GM20431 (cell line): ENCODE data around the gene CKM.

Experiments
- in situ Hi-C: fragments of 300-500 bp; cut with MseI, MboI; formaldehyde crosslinking; loops from one replicate; pipeline ENCODE4 v1.15.0; 2020; ENCODE audit warnings: low sequenced_read_pairs; ENCODE audit not compliant: unreplicated experiment

The CKM gene

GRCh38 chr19:45322744-45323281, at the start of gene CKM:
TSS of gene CKM (minus strand) at chr19:45322875. CDS start at chr19:45319713, 3,162 bp downstream.
- in situ Hi-C loops, result no loop called here

GRCh38 chr19:45370410-45371204, 47.9 kb upstream of the CKM start, which contains the start of gene ERCC2:
TSS of gene ERCC2 (minus strand) at chr19:45370573. CDS start at chr19:45370540, 33 bp downstream.
- in situ Hi-C loops, result no loop called here

- in situ Hi-C loops, result no loop called here
Observed at GRCh38 chr19:45368737-45369340, 46.2 kb upstream of the CKM start.

- in situ Hi-C loops, result no loop called here
Observed at GRCh38 chr19:45368127-45368526, 45.5 kb upstream of the CKM start.

GRCh38 chr19:45364696-45365095, 42.0 kb upstream of the CKM start:
- in situ Hi-C loops, result no loop called here

GRCh38 chr19:45363861-45364459, 41.3 kb upstream of the CKM start:
- in situ Hi-C loops, result no loop called here

GRCh38 chr19:45362291-45362690, 39.6 kb upstream of the CKM start:
- in situ Hi-C loops, result no loop called here

GRCh38 chr19:45361608-45362007, 38.9 kb upstream of the CKM start:
- in situ Hi-C loops, result no loop called here

GRCh38 chr19:45358213-45358792, 35.6 kb upstream of the CKM start:
- in situ Hi-C loops, result no loop called here

- in situ Hi-C loops, result no loop called here
Observed at GRCh38 chr19:45357445-45357783, 34.7 kb upstream of the CKM start.

- in situ Hi-C loops, result no loop called here
Observed at GRCh38 chr19:45356760-45357444, 34.2 kb upstream of the CKM start.

- in situ Hi-C loops, result no loop called here
Observed at GRCh38 chr19:45355910-45356309, 33.2 kb upstream of the CKM start.

- in situ Hi-C loops, result no loop called here
Observed at GRCh38 chr19:45355402-45355801, 32.7 kb upstream of the CKM start.

GRCh38 chr19:45354241-45354842, 31.7 kb upstream of the CKM start:
- in situ Hi-C loops, result no loop called here

- in situ Hi-C loops, result no loop called here
Observed at GRCh38 chr19:45352914-45353796, 30.5 kb upstream of the CKM start.

GRCh38 chr19:45352471-45352870, 29.8 kb upstream of the CKM start:
- in situ Hi-C loops, result no loop called here

- in situ Hi-C loops, result no loop called here
Observed at GRCh38 chr19:45352062-45352461, 29.4 kb upstream of the CKM start.

GRCh38 chr19:45351401-45351952, 28.8 kb upstream of the CKM start:
- in situ Hi-C loops, result no loop called here
